HG03045 (cell line): ENCODE data around the gene VPS37D.
"Not testable (repeated sequence)": the region's sequence is repeated elsewhere in the genome, so short reads cannot be mapped to it uniquely, and the experiment has no call there.

Experiments used
- ATAC-seq: cut with Tn5 transposase; IDR thresholded peaks from one replicate; pipeline ENCODE4 v1.9.1; 2021; ENCODE audit warnings: mild to moderate bottlenecking, moderate library complexity; ENCODE audit not compliant: unreplicated experiment

VPS37D gene, protein sequence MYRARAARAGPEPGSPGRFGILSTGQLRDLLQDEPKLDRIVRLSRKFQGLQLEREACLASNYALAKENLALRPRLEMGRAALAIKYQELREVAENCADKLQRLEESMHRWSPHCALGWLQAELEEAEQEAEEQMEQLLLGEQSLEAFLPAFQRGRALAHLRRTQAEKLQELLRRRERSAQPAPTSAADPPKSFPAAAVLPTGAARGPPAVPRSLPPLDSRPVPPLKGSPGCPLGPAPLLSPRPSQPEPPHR

DNA sequence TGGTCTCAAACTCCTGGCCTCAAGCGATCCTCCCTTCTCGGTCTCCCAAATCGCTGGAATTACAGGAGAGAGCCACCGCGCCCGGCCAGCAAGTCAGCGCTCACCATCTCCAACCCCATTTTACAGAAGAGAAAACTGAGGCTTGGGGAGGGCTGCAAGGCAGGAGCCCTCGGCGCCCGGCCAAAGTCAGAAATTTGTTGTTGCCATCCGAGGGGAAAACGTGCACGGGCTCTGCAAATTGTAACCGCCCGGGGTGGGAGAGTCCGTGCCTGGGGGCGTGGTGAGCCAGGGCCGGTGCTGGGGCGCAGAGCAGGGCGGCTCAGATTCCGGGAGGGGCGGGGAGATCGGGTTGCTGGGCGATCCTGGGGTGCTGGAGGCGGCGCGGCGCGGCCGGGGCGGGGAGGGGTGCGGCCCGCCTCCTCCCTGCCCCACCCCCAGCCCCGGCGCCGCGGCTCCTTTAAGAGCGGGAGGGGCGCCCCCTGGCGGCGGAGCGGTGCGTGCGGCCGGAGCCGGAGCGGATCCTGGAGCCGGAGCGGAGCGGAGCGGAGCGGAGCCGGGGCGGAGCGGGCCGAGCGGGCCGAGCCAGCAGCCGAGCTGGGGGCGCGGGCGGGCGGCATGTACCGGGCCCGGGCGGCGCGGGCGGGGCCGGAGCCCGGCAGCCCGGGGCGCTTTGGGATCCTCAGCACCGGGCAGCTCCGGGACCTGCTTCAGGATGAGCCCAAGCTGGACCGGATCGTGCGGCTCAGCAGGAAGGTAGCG, at the start of gene VPS37D:
TSS of gene VPS37D (plus strand) at position 488 of the 759 bp plus-strand sequence. CDS start at position 616, 128 bp downstream.
- peak; percentile 91 for ATAC-seq

DNA sequence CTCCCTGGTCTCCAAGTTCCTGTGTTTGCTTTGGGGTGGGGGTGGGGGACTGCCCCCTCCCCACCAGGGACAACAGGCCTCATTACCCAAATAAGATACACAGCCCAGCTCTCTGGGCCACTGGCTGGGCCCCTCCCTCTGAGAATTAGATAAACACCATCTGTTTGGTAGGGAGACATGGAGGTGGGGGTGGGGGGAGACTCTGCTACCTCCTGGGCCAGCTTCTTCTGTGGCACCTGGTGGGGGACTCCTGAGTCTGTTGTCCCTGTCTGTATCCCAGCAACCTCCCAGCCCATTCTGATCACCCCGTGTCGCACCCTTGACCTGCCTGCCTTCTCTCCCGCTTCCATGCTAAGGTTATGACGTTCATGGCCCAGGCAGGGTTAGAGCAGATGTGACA, 49.1 kb upstream of the VPS37D start:
- ATAC-seq, result no peak

- not testable (repeated sequence) for ATAC-seq
Observed at GRCh38 chr7:73619394-73619793, 48.2 kb upstream of the VPS37D start.

DNA sequence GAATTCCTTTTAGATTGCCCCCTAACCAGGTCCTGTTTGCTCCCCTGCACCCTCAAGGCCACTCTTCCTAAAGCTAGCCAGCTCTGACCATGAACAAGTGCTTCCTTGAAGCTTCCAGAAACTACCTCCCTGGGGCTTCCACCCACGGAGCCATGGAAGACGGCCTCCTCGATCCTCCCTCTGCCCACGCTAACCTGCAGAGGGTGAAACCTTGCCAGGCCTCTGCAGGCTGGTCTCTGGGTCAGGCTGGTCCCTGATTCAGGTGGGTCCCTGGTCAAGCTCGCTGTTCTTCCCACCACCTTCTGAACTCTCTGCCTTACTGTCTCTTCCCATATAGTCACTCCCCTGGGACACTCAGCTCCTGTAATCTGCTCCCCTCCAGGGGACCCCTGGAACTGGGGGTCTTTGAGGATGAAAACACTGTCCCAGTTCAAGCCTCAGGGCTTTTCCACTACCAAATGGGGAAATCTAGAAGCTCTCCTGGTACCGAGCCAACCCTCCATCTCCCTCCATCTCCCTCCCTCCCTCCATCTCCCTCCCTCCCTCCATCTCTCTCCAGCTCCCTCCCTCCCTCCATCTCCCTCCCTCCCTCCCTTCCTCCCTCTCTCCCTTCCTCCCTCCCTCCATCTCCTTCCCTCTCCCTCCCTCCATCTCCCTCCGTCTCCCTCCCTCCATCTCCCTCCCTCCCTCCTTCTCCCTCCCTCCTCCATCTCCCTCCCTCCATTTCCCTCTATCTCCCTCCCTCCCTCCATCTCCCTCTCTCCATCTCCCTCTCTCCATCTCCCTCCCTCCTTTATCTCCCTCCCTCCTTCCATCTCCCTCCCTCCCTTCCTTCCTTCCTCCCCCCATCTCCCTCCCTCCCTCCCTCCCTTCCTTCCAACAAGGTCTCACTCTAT, 46.2 kb upstream of the VPS37D start:
- no peak for ATAC-seq

DNA sequence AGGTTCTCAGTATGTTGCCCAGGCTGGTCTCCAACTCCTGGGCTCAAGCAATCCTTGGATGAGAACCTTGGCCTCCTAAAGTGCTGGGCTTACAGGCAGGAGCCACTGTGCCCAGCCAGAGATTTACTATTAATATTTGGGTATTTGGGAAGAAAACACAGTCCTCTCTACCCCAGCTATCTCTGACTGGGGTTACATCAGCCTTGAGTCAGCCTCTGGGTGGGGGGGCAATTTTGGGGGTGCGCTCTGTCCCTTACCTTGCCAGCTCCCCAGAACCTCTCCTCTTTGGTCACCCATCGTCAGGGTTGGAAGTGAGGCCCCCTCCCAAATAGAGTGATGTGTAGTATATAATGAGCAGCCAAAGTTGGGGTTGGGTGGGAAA, 45.1 kb upstream of the VPS37D start:
- no peak for ATAC-seq

DNA sequence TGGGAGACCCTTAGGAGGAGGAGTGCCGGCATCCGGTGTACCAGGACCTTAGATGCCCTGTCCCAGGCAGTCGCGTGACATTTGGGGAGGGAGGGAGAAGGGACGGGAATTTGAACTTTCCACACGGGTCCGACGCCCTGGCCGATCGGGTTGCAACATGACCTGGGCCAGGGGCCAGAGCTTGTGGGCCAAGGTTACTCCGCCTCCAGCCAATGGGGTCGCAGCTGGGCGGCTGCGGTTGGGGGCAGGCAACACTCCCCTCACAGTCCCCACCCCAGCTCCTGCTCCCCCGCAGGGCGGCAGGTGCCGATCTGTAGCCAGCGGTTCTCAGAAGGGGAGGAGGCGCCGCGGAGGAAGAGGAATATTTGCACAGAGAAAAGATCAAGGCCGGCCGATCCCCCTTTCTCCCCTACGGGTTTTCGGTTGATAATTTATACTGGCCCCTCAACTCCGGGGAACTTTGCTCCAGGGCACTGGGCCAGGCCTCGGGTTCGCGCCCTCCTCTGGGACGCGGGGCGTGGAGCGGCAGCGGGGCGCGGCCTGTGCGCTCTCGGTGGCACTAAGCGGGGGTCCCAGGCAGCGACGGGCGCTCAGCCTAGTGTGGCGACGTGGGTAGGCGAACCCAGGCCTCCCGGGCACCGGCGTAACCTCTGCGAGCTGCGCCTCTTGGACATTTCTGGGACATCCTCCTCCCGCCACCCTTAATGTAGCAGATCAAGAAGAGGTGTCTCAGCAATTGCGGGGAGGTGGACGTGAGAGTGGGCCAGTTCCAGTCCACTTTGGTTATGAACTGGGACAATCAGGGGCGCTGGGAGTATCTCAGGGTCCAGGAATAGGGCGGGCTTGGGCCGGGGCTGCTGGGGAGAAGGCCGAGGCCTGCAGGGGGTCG, 44.5 kb upstream of the VPS37D start:
- no peak for ATAC-seq

DNA sequence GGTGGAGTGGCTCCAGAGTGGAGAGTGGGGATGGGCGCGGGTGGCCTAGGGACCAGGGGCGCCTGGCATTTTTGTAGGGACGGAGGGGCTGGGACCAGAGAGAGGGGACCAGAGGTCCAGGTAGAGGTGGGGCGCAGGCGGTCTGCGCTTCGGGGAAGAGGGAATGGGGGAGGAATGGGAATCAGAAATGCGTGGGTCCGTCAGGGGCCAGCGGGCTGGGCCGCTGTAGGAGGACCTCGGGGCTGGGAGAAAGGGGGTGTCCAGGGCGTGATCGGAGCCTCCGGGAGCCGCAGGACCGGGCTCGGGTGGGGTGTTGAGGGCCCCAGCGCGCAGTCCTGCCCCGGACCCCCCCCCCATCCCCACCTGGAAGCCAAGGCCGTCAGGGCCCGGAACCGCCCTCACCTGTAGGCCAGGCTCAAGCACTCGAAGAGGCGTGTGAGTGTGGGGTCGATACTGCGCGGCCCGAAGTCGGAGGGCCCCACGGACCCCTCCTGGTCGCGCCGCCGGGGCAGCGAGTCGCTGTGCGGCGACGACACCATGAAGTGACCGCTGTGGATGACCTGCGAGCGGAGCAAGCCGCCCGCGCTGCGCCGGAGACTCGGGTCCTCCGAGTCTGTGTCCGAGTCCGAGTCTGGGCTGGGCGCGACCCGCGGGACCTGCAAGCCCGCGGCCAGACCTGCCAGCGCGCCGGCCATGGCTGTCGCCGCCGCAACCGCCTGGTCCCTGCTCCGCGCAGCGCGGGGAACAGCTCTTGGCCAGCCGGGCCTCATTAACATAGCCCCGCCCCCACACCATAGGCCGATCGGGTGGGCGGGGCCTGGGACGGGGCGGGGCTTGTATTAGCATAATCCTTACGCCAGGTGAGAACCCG, 43.6 kb upstream of the VPS37D start, which contains the start of gene MLXIPL:
TSS of gene MLXIPL (minus strand) at position 725 of the 871 bp plus-strand sequence. CDS start at position 695, 30 bp downstream.
- no peak for ATAC-seq

GRCh38 chr7:73624669-73625001, 43.0 kb upstream of the VPS37D start:
- no peak for ATAC-seq

GRCh38 chr7:73625276-73625675, 42.4 kb upstream of the VPS37D start:
- ATAC-seq, result no peak

DNA sequence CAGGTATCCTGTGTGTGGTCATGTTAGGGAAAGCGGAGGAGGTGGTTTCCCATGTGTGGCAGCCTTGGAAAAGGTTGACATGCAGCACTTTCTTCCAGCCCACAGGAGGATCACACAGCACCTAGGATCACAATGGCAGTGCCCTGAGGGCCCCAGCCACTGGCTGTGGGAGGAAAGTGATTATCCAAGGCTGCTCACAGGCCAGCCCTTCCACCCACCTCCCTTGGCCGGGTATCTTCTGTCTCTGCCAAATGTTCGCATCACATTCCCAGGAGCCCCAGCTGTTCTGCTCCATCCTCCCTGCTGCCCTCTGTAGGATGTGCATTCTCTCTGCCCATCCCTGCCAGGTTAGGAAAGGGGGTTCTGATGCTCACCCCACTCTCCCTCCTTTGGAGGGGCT, 40.8 kb upstream of the VPS37D start:
- ATAC-seq, result no peak

DNA sequence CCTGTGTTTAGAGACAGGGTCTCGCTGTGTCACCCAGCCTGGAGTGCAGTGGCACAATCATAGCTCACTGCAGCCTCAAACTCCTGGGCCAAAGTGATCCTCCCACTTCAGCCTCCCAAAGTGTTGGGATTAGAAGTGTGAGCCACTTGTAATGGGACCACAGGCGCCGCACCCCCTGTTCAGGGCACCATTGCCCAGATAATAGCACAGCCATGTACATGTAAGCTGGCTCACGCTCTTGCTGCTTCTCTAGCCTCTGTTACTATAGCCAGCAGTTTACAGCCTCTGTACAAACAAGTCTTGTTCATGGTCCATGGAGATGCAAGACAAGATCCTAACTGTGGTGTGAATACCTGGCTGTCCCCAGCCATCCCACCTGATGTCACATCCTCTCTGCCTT, 39.1 kb upstream of the VPS37D start:
- ATAC-seq, result no peak

DNA sequence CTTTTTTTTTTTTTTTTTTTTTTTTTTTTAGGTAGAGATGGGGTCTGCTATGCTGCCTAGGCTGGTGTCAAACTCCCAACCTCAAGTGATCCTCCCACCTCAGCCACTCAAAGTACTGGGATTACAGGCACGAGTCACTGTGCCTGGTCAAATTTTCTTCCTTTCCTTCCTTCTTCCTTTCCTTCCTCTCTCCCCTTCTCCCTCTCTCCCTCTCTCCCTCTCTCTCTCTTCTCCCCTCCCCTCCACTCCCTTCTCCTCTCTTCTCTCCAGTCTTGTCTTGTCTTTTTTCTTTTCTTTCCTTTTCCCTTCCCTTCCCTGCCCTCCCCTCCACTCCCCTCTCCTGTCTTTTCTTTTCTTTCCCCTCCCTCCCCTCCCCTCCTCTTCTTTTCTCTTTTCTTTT, 36.1 kb upstream of the VPS37D start:
- ATAC-seq, result no peak

DNA sequence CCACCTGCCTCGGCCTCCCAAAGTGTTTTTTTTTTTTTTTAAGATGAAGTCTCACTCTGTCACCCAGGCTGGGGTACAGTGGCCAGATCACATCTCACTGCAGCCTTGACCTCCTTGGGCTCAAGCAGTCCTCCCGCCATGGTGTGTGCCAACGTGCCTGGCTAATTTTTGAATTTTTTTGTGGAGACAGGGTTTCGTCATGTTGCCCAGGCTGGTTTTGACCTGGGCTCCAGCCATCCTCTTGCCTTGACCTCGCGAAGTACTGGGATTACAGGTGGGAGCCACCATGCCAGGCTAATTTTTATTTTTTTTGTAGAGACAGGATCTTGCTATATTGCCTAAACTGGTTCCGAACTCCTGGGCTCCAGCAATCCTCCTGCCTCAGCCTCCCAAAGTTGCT, 34.3 kb upstream of the VPS37D start:
- no peak for ATAC-seq

GRCh38 chr7:73633844-73634243, 33.8 kb upstream of the VPS37D start:
- ATAC-seq, result no peak

GRCh38 chr7:73635428-73636200, 32.0 kb upstream of the VPS37D start:
- ATAC-seq, result no peak

DNA sequence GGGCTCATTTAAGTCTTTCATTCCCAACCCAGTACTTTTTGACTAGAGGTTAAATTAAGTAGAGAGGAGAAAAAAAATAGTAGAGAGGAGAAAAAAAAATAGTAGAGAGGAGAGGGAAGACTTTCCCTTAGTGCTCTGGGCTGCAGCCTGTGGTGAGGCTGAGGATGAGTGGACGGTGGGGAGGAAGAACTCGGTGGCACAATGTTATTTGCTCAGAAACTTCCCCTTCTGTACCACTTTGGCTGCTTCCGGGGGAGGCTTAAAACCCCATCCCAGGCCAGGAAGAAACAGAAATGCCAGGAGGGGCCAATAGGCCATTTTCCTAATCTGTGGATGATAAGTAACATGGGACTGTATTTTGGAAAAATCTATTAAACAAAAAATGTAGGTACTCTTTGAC, 28.7 kb upstream of the VPS37D start:
- ATAC-seq, result no peak

DNA sequence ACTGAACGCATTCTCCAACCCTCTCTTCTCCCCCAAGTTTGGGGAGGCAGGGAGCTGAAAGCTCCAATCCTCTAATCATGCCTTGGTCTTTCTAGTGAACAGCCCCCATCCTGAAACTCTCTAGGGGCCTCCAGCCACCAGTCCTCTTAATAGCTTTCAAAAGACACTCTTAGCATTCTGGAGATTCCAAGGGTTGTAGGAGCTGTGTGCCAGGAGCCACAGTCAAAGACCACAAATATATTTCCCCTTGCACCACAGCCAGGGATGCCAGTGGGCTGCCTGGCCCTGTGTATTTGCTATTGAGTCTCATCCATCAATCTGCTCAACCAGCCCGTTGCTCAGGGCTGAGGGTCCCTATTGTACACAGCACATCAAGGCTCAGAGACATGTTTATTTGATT, 24.8 kb upstream of the VPS37D start:
- no peak for ATAC-seq

DNA sequence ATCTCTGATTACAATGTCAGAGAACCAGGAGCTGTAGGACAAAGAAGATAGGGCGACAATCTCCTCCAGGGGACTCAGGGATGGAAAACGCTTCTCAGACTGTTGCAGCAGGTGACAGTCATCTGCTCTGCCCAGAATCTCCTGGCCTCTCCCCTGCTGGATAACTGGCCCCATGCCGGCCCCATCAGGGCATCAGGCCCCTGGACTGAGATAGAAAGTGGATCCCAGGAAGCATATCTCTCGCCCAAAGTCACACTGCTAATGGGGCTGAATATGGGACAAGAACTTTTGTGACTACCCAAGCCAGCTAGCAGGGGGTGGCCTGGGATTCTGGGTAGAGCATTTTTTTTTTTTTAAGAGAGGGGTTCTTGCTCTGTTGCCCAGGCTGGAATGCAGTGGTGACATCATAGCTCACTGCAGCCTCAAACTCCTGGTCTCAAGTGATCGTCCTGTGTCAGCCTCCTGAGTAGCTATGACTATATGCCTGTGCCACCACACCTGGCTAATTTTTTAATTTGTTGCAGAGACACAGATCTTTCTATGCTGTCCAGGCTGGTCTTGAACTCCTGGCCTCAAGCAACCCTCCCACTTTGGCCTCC, 22.8 kb upstream of the VPS37D start:
- no peak for ATAC-seq
